PC-9 (cell line): ENCODE data around the gene MCUB.

Source experiments
- EZH2 ChIP-seq: fragments of 200-600 bp; sonication (generic); IDR thresholded peaks from 2 replicates; pipeline ENCODE4 v1.8.0; 2017; ENCODE audit warnings: antibody characterized with exemption, low read depth
- TF ChIP-seq, protein P1 (sequence below): fragments of 200-600 bp; sonication (generic); conservative IDR thresholded peaks from 2 replicates; pipeline ENCODE4 v1.6.1; 2017; ENCODE audit warnings: mixed run types, antibody characterized with exemption, mild to moderate bottlenecking, moderate library complexity

DNA sequence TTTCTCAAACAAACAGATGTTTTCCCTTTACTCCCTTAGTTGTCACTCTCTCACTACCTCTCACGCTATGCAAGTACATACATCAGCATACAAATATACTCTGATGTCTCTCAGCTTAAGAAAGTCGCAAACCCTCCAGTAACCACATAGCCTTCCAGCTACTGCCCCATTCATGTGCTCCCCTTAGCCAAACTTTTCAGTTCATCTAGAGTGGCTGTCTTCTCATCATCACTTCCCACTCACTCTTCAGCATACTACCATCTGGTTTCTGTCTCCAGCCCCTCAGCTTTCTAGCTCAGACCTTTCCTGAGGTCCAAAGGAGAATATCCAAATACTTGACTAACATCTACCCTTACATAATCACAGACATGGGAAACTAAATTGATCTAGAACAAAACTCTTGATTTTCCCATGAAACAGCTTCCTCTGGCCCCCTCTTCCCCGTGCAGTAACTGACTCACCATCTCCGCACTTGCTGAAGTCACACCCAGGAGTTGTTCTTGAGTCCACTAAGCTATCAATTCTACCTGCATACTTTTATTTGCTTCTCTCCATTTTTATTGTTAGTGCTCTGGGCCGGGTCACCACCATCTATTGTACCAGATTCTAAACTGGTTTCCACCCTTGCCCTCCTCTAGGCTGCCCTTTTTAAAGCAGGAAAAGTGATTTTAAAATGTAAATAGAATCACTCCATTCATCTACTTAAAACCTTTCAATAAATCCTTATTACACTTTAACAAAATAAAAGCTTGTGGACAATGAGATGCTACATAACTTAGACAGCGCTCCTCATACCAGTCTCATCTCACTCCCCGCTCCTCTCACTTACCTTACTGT is 86.0 kb downstream of the MCUB start:
- TF ChIP-seq, protein P1, sequence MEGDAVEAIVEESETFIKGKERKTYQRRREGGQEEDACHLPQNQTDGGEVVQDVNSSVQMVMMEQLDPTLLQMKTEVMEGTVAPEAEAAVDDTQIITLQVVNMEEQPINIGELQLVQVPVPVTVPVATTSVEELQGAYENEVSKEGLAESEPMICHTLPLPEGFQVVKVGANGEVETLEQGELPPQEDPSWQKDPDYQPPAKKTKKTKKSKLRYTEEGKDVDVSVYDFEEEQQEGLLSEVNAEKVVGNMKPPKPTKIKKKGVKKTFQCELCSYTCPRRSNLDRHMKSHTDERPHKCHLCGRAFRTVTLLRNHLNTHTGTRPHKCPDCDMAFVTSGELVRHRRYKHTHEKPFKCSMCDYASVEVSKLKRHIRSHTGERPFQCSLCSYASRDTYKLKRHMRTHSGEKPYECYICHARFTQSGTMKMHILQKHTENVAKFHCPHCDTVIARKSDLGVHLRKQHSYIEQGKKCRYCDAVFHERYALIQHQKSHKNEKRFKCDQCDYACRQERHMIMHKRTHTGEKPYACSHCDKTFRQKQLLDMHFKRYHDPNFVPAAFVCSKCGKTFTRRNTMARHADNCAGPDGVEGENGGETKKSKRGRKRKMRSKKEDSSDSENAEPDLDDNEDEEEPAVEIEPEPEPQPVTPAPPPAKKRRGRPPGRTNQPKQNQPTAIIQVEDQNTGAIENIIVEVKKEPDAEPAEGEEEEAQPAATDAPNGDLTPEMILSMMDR = no peak
- TF ChIP-seq EZH2 = no peak
